ENCODE data around the gene LIX1.
"Not testable (repeated sequence)": the region's sequence is repeated elsewhere in the genome, so short reads cannot be mapped to it uniquely, and the experiment has no call there.

The LIX1 gene

DNA sequence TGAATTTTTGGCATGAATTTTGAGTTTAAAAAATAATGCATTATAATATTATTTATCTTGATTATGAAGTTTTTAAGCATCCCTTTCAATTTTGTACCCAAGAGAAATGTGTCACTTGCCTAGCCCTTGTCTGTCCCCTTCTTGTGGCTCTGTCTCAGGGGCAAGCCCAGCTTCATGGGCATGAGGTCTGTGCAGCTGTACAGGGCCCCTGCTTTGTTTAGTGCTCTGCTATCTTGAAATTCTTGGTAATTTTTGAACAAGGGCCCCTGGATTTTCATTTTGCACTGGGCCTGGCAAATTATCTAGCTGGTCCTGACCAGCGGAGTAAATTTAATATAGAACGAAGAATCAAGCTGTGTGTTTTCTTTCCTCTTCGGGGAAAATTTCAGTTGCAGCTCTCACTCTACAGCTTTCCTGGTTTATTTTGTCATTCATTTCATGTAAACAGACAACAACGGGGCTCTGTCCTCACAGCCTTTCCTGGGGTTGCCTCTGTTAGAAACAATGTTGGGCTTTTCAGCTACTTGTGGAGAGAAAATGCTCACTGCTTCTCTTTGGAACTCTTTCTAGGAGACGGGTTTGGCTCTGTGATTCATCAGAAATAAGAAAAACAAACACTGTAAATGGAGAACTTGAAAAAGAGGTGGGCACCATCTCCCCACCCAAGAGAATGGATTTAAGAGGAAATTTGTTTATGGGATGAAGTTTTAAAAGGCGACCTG lies 41.1 kb downstream of the LIX1 start:
- DNase-seq, result no peak

DNA sequence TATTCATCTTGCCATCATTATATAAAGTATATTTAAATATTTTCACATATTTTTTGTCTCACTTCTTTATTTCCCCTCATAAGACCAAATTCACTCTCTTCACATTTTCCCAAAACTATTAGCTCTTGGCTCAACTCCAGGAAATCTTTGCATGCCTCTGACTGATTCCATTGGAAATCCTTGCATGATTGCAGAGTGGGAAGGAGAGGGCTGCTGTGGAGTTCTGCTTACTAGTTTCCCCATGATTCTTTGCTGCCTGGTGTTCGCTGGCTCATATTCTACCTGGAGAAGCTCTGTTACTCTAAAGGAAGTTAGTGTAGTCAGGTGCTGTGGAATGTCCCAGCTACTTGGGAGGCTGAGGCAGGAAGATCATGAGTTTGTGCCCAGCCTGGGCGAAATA lies 41.9 kb downstream of the LIX1 start:
- DNase-seq, result no peak

DNA sequence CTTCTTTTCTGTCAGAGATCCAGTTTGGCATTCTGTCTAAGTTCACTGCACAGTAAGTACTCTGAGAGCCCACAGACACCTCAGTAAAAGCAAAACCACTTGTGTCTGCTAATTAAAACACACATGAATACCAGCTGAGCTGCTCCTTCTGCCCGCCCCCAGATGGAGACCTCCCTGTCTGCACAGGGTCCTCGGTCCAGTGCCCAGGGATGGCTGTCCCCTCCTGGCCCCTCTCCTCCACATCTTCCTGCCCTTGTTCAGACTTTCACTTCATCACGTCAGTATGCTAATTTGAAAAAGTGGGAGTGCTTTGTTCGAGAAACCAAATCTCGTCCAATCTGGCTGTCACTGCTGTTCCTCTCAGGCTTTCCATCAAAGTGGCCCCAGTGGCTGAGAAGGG lies 43.5 kb downstream of the LIX1 start:
- DNase-seq, result no peak

DNA sequence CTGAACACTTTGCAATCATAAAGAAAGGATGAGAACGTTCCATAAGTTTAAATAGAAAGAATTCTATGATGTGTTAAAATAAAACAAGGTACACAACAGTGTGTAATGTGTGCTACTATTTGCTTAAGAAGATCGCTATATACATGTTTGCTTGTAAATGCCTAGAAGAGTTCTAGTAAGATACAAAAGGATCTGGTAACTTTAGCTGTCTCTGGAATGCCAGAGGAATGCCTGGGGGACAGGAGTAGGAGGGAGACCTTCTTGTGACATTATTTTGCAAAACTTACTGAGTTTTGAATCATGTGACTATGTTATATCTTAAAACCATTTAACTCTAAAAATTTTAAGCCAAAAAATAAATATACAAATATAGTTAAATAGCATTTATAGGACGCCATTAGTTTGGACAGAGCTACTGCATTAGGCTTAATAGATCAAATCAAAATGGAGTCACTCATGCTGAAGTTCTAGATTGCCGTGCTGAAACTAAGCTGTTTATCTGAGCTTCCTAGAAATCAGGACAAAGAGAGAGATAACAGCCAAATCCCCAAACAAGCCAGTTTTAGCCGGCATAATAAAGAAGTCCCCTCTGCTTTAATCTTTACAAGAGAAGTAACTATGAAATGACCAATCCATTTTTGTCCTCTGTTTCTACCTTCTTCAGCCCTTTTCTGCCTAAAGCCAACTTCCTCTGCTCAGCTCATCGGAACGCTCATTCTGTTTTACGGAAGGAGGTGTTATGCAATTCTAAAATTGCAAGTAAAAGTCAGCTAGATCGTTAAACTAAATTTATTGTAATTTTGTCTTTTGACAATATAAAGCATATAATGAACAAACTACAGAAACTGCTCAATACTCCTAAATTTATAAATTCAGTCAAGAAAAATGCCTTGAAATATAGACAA lies 44.8 kb downstream of the LIX1 start:
- DNase-seq, result no peak

DNA sequence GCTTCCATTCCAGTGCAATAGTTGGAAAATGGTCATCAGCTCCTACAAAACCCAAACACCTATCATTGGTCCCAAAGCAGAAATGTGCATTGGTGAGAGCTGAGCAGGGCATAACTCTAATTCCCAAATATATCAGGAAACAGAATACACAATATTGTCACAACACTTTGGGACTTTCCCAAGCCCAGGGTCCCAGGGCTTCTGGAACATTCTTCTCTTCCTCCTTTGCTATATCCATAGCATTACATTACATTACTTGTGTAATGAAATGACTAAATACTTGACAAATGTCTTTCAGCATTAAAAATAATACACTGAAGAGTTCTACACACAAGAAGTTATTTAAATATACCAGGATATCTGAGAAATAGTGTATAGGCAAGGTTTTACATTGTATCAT lies 45.6 kb downstream of the LIX1 start:
- no peak for DNase-seq

DNA sequence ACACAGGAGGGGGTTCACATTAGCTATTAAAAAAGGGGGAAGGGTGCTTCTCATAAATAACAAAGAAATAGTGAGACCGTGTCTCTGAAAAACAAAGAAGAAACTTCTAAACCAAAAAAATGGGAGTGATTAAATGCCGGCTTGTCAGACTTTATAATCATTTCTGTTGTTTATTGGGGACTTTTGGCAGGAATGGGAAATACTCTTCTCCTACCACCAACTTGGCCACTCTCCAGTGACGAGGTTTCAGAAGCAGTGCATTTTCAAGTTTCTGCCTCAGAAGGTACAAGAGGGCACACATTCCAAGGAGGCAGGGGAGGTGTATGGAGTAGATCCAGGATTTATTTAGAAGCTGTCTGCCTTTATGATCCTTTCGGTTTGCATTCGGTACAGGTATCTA lies 46.2 kb downstream of the LIX1 start:
- DNase-seq, result no peak

DNA sequence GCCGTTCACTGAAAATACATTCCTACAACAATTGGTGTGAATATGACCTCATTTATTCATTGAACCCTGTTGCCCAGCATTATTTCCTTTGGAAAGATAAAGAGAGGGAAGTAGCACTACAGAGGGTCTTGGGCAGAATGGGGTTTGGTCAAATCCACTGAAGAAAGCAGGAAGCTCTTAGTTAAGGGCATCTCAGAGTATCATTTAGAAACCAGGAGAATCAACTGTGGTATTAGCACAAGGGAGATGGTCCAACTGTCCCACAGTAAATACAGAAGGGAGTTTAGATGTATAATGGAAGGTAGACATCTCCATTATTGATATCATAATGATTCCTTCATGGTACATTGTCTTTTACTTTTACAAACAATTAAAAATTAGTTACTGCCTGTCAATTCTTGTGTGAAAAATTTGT lies 47.1 kb downstream of the LIX1 start:
- DNase-seq, result no peak

DNA sequence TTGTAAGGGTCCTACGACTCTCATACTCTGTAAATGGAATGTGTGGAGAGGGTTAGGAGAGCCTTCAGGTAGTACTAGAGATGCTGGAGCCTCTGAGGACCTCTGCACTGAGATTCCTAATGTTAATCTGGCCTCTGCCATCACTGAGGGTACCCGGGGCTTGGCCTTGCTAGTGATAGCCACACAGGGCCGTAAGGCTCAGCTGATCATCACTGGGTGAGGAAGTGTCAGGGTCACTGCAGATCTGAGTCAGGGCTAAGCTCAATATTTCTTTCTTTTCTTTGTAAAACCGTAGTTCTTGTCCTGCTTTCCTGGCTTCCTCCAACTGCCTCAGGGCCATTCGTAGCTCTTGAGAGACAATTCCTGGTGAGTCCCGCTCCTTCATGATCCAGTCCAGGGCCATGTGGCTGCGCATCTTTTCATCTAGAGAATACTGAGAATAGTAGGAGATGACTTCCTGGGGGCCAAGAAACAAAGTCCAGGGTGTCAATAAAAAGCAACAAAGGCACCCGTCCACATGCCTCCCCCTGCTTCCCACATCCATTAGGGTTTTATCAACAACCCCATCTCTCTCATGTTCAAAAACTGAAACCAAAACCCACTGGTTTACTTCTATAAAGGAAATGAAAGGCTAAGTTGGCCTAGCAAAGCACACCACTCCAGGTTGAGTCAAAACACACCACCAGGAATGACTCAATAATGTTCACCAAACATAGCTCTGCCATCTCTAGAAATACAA lies 47.7 kb downstream of the LIX1 start:
- DNase-seq, result no peak

DNA sequence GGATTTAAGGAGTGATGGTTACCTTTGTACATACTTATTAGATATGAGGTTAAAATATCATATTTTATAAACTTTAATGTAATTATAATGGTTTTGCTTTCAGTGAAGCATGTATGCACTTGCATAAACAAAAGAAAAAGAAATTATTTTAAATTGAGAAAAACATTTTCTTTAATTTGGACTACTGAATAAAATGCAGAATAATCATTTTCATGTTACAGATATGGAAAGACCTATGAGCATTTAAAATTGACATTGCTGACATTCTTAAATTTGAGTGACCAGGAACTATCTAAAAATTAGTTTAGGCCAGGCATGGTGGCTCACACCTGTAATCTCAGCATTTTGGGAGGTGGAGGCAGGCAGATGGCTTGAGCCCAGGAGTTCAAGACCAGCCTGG lies 49.2 kb downstream of the LIX1 start:
- no peak for DNase-seq

DNA sequence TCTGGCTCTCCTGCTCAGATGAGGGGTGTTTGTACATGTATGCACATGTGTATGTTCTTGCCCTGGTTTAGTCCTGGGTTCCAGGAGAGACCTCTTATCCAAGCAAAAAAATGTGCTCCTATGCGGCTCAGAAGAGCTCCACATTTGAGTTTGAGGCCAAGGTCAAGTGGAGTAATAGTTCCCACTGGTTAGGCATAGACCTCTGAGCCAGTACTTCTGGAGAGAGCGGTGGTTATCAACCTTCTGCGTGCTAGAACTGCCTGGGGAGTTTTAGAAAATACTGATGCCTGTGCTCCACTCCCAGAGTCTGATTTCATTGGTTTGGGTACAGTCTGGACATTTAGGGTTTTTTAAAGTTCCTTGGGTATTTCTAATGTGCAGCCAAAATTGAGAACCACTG lies 51.5 kb downstream of the LIX1 start:
- no peak for DNase-seq

DNA sequence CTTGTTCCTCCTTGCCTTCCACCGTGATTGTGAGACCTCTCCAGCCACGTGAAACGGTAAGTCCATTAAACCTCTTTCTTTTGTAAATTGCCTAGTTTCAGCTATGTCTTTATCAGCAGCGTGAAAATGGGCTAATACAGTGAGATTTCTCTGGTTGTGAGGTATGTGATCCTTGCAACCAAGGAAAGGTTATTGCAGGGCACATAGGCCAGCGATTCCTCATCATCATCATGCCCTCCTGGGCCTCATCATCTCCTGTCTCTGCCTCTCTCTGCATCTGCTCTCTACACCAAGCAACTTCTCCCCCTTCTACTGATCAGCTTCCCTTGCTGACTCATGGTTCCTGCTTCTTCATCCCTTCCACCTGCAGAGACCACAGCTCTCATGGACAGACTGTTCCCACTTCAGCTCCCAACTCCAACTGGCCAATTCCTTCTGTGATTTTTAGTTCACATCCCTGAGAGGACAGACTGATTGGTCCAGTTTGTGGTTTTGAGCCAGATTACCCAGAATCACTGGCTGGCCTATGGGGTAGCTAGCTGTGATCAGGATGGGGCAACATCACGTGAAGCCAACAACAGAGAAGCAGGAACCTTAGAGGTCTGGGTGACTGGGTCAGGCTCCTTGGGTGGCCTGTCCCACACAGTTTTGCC lies 53.1 kb downstream of the LIX1 start:
- no peak for DNase-seq

DNA sequence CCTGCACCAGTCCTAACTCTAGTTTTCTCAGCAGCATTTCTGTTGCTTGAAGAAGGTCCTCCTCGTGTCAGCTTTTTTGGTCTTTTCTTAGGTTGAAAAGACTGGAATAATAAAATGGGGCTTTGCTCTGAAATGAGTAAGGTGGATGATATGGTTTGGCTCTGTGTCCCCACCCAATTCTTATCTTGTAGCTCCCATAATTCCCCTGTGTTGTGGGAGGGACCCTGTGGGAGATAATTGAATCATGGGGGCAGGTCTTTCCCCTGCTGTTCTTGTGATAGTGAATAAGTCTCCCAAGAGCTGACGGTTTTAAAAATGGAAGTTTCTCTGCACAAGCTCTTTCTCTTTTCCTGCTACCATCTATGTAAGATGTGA lies 53.6 kb downstream of the LIX1 start:
- no peak for DNase-seq

DNA sequence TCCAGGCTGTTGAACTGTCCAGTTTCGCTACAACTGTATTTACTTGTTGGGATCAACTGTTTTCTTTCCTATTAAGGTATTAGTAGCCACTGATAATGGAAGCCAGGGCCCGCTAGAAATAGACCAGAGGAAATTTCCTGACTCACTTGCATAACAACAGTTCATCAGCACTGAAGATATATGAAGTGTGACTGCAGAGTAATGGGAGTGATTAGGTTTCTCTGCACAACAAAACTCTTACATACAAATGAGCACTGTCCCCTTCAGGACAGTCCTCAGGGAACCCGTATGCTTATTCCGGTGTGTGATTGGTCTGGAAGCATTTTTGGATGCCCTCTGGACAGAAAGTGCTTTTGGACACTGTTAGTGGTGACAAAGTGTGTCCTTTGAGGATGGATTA lies 55.3 kb downstream of the LIX1 start:
- DNase-seq, result no peak

DNA sequence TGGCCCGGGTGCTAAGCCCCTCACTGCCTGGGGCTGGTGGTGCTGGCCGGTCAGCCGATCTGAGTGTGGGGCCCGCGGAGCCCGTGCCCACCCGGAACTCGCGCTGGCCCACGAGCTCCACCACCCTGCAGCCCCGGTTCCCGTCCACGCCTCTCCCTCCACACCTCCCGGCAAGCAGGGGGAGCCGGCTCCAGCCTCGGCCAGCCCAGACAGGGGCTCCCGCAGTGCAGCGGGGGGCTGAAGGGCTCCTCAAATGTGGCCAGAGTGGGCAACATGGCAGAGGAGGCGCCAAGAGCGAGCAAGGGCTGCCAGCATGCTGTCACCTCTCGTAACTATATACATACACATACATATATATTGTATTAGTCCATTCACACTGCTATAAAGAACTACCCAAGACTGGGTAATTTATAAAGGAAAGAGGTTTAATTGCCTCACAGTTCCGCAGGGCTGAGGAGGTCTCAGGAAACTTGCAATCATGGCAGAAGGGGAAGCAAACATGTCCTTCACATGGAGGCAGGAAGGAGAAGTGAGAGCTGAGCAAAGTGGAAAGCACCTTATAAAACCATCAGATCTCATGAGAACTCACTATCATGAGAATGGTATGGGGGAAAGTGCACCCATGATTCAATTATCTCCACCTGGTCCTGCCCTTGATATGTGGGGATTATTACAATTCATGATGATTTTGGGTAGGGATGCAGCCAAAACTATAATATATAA lies 56.8 kb downstream of the LIX1 start:
- DNase-seq, result no peak

DNA sequence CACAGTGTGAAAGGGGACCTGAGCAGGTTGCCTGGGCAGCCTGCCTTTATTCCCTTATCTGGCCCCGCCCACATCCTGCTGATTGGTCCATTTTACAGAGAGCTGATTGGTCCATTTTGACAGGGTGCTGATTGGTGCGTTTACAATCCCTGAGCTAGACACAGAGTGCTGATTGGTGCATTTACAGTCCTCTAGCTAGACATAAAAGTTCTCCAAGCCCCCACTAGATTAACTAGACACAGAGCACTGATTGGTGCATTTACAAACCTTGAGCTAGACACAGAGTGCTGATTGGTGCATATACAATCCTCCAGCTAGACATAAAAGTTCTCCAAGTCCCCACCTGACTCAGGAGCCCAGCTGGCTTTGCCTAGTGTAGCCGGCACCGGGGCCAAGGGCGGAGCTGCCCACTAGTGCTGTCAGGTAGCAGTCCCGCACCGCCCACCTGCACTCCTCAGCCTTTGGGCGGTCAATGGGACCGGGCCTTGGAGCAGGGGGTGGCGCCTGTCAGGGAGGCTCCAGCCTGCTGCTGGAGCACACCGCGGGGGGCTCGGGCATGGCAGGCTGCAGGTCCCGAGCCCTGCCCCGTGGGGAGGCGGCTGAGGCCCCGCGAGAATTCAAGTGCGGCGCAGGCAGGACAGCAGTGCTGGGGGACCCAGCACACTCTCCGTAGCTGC lies 57.5 kb downstream of the LIX1 start:
- not testable (repeated sequence) for DNase-seq

DNA sequence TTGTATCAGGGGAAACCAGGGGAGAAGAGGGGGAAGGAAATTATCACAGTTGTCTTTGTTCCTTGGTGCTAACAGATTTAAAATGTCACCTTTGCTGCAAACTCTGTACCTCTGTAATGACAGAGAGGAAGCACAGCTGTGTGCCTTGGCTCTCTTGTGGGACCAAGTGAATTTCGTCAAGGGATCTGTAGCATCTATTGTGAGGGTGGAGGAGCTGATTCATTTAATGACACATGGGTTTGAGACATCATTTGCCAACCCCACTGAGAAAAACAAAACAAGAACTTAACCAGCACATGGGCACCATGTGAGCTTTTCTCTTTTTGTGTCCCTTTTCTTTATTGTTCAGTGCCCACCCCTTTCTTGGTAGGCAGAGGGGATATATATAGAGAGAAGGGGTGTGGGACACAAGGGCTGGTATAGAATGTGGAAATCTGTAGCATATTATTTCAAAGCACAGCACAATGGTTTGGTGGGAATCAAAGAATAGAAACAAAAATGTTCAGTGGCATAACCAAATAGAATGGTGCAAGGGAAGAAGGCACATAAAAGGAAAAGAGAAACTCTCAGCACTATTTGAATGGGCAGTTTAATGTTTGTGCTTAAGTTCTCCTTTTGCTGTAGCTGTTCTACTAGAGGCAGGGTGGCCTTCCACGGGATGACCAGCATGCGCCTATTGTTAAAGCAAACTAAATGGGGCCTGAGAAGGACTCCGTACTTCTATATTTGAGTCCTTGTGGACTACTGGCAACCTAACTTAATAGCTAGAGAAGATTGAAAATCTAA lies 63.3 kb downstream of the LIX1 start:
- no peak for DNase-seq

DNA sequence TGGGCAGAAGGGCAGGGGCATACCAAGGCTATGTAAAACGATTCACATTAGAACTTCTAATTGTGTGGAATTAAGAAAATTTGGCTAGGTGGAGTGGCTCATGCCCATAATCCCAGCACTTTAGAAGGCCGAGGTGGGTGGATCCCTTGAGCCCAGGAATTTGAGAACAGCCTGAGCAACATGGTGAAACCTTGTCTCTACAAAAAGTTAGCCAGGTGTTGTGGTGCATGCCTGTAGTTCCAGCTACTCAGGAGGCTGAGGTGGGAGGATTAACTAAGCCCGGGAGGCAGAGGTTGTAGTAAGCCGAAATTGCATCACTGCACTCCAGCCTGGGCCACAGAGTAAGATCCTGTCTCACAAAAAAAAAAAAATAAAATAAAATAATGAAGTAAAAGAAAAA lies 65.2 kb downstream of the LIX1 start:
- no peak for DNase-seq

DNA sequence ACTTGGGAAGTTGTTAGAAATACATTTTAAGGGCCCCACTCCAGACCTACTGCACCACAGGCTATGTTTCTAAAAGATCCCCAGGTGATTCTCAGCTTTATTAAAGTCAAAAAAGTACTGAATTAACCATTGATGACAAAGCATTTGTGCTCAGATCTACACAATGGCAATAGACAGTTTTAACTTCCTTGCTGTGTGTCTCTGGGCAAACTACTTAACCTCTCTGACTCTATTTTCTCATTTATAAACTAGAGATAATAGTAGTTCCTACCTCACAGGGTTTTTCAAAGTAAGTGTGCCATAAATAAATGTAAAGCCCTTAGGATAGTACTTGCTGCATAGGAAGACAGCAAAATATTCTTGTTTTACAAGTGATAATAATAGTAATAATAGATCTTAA lies 66.3 kb downstream of the LIX1 start:
- DNase-seq, result no peak

DNA sequence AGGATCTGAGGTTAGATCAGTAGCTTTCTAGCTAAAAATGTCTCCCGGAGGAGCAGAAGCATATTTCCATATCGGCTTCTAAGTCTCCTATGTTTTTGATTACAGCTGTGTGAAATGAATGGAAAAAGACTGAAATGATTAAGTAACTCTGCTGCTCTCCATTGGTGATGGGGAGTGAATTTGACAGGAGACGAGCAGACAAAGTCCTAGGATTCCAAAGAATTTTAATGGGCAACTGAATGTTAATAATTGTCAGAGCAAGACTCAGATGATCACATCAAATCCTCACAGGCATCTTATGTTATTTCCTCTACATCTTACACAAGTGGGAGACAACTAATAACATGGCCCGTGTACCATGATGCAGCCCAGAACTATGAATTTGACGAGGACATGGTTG lies 66.8 kb downstream of the LIX1 start:
- no peak for DNase-seq

DNA sequence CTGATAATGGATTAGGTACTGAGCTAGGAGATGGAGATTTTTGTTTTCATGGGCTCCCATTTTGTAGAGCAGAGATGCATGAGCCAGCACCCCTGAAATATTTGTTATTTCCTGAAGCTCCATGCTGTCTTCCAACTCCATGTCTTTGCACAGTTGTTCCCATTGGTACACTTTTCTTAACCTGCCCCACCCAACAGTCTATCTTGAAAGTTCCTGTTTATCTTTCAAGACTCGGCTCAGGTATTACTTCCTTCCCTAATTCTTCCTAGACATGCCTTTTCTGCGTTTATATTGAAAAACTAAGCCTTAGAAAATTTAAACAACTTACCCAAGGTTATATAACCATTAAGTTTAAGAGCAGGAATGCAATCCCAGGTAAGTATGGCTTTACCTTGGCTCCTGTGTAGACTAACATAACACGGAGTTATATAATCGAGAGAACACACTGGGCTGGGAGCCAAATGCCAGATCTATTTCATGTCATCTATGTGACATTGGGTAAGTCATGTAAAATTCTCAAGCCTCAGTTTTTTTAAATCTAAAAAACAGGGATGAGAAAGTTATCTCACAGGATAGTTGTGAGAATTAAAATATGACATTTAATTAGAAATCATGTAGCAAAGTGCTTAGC lies 67.4 kb downstream of the LIX1 start:
- no peak for DNase-seq

DNA sequence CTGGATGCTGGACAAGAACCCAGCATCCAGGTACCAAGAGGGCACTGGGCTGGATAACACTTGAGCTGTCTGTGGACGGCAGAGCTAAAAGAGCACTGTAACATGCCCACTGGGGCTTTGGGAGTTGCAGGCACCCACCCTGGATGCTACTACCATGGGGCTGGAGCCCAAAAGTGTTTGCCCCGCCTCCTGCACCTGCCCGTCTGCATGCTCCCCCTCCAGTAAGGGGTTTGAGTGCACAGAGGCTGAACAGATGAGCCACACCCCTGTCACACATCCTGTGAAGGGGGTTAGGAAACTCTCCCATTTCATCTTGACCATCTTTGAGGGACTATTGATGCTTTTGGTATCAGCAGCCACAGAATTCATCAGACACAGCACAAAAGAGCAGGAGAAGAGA lies 69.0 kb downstream of the LIX1 start:
- DNase-seq, result no peak
